ENCODE data around the gene KANSL3.
"Not testable (repeated sequence)": the region's sequence is repeated elsewhere in the genome, so short reads cannot be mapped to it uniquely, and the experiment has no call there.

The KANSL3 gene

GRCh38 chr2:96655526-96655925 is 17.4 kb upstream of the KANSL3 start:
- no peak for DNase-seq (ENCODE audit: low read depth in 1 of 2, low spot score in 1 of 2)

DNA sequence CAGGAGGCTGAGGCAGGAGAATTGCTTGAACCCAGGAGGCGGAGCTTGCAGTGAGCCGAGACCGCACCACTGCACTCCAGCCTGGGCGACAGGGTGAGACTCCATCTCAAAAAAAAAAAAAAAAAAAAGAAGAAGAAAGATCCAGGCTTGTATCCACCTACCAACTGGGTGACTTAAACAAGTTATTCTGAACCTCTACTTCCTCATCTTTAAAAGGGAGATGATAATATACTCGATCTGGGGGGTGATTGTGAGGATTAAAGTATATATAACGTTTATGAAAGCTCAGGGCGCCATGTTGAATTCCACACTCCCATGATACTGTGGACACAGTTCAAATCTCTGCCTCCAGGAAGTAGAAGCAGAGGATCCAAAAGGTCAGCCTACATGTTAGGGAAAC is 16.7 kb upstream of the KANSL3 start:
- not testable (repeated sequence) for DNase-seq (ENCODE audit: low read depth in 1 of 2, low spot score in 1 of 2)

DNA sequence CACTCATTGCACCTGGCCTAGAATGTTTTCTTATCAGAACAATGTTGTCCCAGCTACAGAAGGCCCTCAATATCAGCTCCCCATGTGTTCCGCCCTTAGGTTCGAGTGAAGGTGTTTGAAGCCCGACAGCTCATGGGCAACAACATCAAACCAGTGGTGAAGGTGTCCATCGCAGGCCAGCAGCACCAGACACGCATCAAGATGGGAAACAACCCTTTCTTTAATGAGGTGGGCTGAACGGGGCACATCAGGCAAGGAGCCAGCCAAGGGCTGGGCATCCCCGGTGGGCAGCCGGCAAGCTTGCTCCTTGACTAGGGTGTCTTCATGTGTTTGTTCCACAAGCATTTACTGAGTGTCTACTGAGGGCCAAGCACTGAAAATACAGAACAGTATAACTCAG is 13.7 kb upstream of the KANSL3 start:
- DNase-seq (ENCODE audit: low read depth in 1 of 2, low spot score in 1 of 2): no peak

GRCh38 chr2:96649342-96649741 is 11.2 kb upstream of the KANSL3 start:
- no peak for DNase-seq (ENCODE audit: low read depth in 1 of 2, low spot score in 1 of 2)

- no peak for DNase-seq (ENCODE audit: low read depth in 1 of 2, low spot score in 1 of 2)
Observed at GRCh38 chr2:96648306-96648930, 10.3 kb upstream of the KANSL3 start.

- DNase-seq (ENCODE audit: low read depth in 1 of 2, low spot score in 1 of 2): no peak
Observed at GRCh38 chr2:96647681-96648080, 9.6 kb upstream of the KANSL3 start.

GRCh38 chr2:96642564-96643360 is 4.7 kb upstream of the KANSL3 start, which contains the start of gene FER1L5:
Gene FER1L5, plus strand, starts transcription at chr2:96642764. Its CDS starts 73 bp downstream, at chr2:96642837.
- DNase-seq (ENCODE audit: low read depth in 1 of 2, low spot score in 1 of 2): no peak

GRCh38 chr2:96637385-96638143 is 548 bp downstream of the KANSL3 start:
- DNase-seq (ENCODE audit: low read depth in 1 of 2, low spot score in 1 of 2): peak; percentile 57 to 67

- no peak for DNase-seq (ENCODE audit: low read depth in 1 of 2, low spot score in 1 of 2)
Observed at GRCh38 chr2:96636551-96637171, 1.5 kb downstream of the KANSL3 start.

GRCh38 chr2:96633641-96634040 is 4.5 kb downstream of the KANSL3 start:
- DNase-seq (ENCODE audit: low read depth in 1 of 2, low spot score in 1 of 2): no peak

GRCh38 chr2:96631804-96632435 is 6.2 kb downstream of the KANSL3 start:
- no peak for DNase-seq (ENCODE audit: low read depth in 1 of 2, low spot score in 1 of 2)

DNA sequence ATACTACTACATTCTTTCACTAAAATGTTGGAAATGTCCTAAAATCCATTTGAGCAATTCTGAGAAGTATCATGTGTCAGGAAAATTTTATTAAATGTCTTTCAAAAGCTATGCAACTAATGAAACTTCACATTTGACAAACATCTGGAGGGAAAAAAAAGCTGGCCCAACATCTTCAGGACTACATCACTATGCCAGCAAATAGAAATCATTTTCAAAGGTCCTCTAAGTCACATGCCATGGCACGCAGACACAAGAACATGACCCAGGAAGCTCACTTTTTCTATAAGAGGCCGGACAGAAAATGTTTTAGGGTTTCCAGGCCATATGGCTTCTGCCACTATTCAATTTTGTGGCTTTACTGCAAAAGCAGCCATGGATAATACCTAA is 11.6 kb downstream of the KANSL3 start:
- no peak for DNase-seq (ENCODE audit: low read depth in 1 of 2, low spot score in 1 of 2)

GRCh38 chr2:96625571-96626552 is 12.2 kb downstream of the KANSL3 start:
- DNase-seq (ENCODE audit: low read depth in 1 of 2, low spot score in 1 of 2): no peak

- DNase-seq (ENCODE audit: low read depth in 1 of 2, low spot score in 1 of 2): no peak
Observed at GRCh38 chr2:96623116-96623515, 15.0 kb downstream of the KANSL3 start.

DNA sequence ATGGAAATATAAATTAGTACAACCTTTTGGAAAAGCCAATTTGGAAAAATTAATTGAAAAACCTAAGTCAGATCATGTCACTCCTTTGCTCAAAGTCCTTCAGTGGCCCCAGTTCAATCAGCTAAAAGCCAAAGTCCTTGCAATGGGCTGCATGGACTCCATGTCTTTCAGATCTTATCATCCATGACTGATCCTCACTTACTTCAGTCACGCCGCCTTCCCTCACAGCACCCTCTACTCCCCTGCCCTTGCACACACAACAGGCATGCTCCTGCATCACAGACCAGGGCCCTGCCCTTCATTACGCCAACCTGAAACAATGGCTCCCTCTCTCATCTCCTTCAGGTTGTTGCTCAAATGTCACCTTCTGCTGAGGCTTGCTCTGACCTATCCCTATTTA is 15.6 kb downstream of the KANSL3 start:
- no peak for DNase-seq (ENCODE audit: low read depth in 1 of 2, low spot score in 1 of 2)

GRCh38 chr2:96618596-96619283 is 19.4 kb downstream of the KANSL3 start:
- no peak for DNase-seq (ENCODE audit: low read depth in 1 of 2, low spot score in 1 of 2)

DNA sequence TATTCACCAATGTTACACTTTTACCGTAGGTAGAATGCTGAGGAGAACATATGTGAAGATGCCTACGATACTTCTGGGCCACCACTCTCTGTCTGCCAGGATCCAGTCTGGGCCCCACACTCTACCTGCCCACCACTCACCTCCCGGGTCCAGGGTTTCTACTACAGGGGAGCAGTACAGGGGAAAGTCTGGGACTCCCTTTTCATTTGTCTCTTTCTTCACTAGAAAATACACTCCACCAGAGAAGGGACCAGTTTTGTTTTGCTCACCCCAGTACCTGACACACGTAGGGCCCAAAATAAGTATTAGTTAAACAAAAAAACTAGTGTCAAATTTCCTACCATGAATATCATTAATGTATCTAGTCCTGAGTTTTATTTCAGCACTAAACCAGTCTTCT is 21.1 kb downstream of the KANSL3 start:
- DNase-seq (ENCODE audit: low read depth in 1 of 2, low spot score in 1 of 2): no peak

DNA sequence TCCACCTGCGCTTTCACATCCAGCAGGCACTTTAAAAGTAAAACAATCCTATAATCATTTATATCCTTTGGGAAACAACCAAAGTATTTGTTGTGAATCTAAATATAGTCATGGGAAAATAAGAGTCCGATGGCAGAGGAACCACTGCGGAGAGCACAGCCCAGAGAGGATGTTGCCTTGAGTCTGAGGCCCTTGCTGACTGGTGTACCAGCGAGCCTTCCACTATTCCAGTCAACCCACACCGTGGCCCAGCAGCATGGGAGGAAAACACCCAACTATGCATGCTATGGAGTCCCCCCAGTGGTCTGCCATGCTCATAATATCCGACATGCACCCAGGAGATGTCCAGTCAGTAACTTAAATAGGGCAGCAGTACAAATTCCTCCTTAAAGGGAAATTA is 21.6 kb downstream of the KANSL3 start:
- DNase-seq (ENCODE audit: low read depth in 1 of 2, low spot score in 1 of 2): no peak

GRCh38 chr2:96616128-96616527 is 22.0 kb downstream of the KANSL3 start:
- no peak for DNase-seq (ENCODE audit: low read depth in 1 of 2, low spot score in 1 of 2)

Measured in activated CD4-positive, alpha-beta T cell treated with anti-CD3 and anti-CD28 coated beads, Interleukin-2, amount 50 U/mL, for 24 hours (primary cell).